Sigmoid colon (tissue), 4 donors: Measurements from ENCODE around the gene COL4A1.

Experiments
- CTCF ChIP-seq, 4 experiments: fragments of 450-650 bp in 3 of 4; fragments of 200-600 bp in 1 of 4; IDR thresholded peaks; one replicate each; pipeline ENCODE4 v1.5.1; 2016 to 2019; ENCODE audit warnings: antibody characterized with exemption in 4 of 4, mild to moderate bottlenecking in 3 of 4, moderate library complexity in 2 of 4
- EP300 ChIP-seq, 4 donors: sonication (generic); formaldehyde crosslinking; IDR thresholded peaks; one replicate each; pipeline ENCODE4 v1.6.1; 2017; ENCODE audit warnings: antibody characterized with exemption in 4 of 4
- POLR2AphosphoS5 ChIP-seq, 4 donors: sonication (generic); formaldehyde crosslinking; IDR thresholded peaks; one replicate each; pipeline ENCODE4 v1.6.1; 2017; ENCODE audit warnings: antibody characterized with exemption in 4 of 4

GRCh38 chr13:110298505-110299282 is 8.3 kb downstream of the COL4A1 start:
- TF ChIP-seq EP300 (IDR thresholded peaks at IDR 0.05) (no peak), CTCF (IDR thresholded peaks at IDR 0.05) (no peak), POLR2AphosphoS5 (IDR thresholded peaks at IDR 0.05) (peak; percentile 31 to 55 (median 43))
